Occipital lobe (tissue), 2 donors: ENCODE data around the gene HOXC5. TPM values are rescaled to one million over a fixed set of nuclear protein-coding genes. Genes with fewer than 3 reads are reported as not detected.

Experiments
- DNase-seq: peaks from one replicate; lab custom pipeline; 2025; lab: John Stamatoyannopoulos, UW
- total RNA-seq: library from RNA; depleted of rRNA; stranded (reverse); fragments of >200 nt; gene quantifications from one replicate; pipeline ENCODE4 v1.2.3, GENCODE V29; 2014

HOXC5 gene
- total RNA-seq, 1 donor from 2014 or later: not detected

DNA sequence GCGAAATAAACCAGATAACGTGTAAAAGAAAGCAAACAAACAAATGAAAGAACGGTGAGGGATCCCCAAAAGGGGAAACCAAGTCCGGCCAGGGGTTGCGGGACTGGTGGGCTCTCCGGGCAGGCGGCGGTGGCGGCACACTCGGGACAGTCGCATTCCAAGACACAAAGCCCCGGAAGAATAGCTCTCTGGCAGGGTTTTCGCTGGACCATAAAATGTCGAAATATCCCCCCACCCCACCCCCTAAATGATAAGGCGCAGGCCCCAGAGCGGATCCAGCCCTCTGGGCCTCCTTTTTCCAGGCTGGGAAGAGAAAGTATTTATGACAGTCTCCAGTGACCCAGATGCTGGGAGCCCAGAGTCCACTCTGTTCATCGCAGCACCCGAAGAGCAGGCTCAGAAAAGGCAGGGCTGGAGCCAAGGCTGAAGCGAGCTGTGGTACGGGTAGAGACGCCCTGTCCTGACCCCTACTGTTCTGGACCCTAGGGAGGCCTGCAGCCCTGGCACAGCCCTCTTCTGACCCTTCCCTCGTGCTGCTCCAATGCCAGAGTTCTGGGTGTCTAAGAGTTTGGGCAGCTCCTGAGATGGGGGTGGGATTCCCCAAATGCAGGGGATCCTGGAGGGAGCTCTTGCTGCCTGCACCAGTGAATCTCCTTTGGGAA, 26.2 kb upstream of the HOXC5 start:
- no peak for DNase-seq

DNA sequence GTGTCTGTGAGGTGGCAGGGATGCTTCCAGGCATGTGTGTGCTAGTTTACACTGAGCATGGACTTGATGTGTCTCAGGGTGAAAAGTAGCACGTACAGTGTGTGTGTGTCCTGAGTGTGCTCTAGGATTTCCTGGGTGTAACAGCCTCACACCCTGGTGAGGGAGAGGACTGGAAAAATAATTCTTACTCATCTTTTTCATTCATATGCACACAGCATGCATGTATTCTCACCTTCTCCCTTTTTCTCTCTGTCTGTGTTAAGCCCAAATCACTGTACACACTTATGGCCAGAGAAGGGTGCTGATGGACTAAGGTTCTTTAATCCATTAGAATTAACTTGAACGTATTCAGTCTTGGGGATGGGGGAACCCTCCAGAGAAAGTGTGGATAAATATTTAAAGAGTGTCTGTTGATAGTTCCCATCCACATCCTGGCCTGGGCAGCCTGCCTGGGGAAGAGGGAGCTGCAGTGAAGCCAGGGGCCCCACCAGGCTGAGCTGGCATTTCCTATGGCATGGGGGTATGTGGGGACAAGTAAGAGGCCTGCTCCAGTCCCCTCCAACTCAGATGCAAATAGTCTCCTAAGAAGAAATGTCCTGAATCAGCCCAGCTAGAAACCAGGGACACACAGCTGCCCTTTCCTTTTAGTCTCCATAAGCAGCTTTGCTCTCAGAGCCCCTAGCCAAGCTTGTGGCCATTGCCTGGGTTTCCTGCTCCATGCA, 25.2 kb upstream of the HOXC5 start:
- DNase-seq: no peak

DNA sequence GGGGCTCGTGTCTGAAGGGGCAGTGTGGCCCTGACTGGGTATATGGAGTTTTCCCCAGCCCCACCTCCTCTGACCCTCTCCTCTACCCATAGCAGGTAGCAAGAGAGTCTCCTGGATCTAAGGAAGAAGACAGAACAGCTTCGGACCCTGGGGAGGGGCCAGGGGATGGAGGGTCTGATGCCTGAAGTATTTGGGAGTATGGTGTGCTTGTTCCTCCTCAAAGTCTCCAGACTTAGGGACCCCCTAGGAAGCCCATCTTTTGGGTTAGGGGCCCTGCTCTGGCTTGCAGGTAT, 24.6 kb upstream of the HOXC5 start:
- no peak for DNase-seq

DNA sequence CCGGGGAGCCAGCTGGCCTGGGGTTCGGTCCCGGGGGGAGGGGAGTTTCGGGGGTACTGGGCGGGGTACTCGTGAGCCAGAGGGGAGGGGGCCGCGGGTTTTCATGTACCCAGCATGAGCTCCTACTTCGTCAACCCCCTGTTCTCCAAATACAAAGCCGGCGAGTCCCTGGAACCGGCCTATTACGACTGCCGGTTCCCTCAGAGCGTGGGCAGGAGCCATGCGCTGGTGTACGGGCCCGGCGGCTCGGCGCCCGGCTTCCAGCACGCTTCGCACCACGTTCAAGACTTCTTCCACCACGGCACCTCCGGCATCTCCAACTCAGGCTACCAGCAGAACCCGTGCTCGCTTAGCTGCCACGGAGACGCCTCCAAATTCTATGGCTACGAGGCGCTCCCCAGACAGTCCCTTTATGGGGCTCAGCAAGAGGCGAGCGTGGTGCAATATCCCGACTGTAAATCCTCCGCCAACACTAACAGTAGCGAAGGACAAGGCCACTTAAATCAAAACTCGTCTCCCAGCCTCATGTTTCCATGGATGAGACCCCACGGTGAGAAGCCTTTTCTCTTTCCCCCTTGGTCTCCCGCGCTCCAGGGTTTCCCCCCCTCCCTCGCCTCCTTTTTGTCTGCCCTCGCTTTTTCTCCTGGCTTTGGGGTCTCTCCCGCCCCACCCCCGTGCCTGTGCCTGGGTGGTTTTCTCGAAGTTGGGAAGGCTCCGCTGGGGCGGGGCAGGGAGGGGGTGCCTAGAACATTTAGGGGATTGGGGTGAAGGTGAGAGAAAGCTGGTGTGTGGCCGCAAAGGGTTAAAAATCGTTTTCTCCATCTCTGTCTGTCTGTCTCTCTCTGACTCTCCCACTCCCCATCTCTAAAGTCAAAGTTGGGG, 23.4 kb upstream of the HOXC5 start:
- DNase-seq: no peak

DNA sequence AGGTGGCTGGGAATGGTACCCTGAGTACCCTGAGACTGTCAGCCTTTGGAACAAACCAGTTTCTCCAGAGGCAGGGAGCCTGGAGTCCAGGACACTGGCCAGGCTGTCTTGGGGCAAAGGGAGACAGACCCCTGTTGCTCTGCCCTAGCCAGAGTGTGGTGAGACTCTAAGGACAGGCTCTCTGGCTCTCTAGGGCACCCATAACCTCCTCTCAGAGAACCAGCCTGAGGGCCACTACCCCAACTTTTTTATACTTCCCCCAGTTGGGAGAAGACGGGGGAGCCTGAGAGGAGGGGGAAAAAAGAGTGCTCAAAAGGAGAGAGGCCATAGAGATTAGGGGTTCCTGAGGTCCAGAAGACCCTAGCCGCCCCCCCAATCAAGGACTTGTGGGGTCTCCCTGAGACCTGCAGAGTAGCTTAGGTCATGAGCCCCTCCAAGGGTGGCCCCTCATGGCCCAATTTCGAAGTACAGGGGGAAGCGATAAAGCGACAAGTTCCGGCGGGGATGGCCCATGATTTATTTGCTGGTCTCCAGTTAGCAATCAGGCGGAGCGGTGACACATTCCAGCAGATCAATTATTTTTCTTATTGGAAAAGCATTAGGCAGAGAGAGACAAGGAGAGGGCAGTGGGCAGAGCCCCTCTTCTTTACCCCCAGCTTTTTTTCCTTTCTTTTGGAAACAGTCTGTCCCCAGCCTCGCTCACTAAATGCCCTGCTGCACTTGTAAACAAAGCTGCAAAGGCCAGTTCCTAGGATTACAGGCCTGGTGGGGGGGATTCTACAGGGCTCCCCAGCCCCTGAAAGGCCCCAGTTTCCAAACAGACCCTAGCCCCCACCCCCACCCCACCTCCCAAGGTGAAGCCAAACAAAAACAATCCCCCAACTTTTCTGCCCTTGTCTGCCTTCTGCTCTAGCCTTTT, 22.5 kb upstream of the HOXC5 start:
- DNase-seq: no peak

DNA sequence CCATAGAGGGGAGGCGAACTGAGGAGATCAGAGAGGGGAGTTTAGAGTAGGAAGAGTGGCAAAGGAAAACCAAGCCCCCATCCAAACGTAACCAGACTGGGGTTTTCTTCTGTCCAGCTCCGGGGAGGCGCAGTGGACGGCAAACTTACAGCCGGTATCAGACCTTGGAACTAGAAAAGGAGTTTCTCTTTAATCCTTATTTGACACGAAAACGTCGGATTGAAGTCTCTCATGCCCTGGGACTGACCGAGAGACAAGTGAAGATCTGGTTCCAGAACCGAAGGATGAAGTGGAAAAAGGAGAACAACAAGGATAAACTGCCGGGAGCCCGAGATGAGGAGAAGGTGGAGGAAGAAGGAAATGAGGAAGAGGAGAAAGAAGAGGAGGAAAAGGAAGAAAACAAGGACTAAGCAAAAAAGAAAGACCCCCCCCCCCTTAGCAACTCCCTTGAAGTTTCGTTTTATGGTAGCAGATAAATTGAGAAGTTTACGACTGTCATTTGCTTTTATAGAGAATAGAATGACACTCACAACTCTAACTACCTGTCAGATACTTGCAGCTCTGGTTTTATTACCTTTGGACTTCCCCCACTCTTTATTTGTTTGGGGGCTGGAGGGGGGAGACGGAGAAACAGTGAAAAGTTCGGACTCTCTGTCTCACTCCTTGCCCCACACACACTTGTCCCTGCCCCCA, 21.7 kb upstream of the HOXC5 start:
- no peak for DNase-seq

DNA sequence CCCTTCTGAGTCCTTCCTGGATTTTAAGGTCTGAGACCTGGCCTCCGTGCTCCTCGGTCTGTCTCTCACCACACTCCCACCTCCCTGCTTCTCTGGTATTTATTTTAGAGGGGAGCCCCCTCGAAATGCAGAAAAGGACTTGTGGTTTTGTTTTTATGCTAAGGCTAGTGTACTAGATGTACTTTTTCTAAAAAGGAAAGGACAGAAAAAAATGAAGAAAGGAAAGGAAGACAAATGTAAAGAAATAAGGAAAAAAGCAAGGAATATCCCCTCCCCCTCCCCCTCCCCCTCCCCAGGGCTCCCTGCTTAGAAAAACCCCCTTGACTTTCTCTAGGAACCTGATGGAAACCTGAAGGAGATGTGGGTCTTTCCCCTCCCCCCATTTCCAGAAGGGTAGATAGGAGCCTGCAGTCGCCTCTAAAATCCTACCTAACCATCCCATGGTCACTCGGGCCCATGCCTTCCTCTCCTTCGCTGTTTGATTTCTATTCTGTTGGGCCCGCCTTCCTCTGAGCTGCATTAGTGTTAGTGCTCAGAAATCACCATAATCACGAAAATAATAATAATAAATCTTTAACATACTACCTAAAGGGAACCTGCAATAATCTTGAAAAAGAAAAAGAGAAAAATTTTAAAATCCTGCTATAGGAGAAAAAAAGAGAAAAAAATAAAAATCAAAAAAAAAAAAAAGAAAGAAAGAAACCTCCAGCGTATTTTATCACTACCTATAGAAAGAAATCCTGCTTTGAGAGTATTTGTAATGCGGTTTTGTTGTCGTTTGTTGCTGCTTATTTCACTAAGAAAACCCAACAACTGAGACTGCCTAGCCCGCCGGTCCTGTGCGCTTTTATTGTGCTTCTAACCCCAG, 21.0 kb upstream of the HOXC5 start:
- no peak for DNase-seq

DNA sequence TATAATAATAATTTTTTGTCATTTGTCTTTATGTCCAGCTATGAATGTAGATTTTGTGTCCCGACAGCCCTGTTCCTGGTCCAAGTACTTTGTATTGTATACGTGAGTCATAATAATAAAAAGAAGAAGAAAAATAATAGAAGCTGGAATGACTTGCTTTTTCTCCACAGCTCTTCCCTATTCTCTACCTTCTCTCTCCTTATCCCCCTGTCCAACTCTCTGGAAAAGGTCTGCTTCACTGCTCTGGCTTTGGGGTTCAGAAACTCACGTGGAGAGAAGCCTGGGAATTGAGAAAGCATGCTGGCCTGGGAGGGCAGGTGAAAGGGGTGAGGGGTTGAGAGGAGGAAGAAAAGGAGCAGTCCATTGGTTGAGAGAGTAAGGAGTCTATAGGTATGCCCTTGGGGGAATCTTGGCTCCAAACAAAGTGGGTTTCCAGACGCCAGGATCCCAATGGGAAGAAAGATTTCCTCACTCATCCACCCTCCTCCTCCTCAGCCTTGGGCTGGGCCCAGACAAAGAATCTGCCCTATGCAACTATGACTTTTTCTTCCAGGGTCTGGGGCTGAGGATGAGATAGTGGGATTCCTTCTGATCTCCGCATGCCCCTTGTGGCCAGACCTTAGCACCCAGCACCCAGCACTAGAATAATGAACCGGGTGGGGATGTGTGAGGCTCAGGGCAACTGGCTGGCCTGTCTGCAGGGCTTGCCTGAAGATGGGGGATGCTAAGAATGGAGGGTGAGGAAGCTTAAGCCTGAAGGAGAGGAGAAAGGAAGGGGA, 20.0 kb upstream of the HOXC5 start:
- no peak for DNase-seq

DNA sequence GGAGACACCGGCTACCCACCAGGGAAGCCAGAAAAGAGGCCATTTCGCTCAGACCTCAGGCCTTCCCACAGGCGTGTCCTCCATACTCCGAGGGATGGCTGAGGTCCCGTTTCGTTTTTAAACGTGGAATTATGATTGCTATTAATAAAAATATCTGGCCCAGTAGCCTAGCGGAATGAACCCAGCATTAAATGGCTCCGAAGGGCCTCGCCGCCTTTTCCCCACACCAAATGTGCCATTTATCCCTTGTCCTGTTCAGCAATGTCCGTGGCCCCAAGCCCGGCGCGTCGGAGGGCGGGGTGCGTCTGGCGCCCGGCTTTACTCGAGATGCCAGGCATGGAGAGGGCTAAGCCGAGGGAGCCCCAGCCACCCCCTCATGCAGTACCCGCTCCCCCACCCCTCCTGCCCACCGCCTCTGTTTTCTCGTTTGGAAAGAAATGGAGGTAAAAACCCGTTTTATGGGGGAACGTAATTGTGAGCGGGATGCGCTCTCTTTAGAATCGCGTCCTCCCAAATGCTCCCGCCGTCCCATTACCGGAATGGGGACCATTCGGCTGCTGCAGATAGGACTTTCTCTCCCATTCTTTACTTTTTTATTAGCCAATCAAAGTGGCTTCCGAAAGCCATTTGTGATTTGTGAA, 18.4 kb upstream of the HOXC5 start:
- no peak for DNase-seq

DNA sequence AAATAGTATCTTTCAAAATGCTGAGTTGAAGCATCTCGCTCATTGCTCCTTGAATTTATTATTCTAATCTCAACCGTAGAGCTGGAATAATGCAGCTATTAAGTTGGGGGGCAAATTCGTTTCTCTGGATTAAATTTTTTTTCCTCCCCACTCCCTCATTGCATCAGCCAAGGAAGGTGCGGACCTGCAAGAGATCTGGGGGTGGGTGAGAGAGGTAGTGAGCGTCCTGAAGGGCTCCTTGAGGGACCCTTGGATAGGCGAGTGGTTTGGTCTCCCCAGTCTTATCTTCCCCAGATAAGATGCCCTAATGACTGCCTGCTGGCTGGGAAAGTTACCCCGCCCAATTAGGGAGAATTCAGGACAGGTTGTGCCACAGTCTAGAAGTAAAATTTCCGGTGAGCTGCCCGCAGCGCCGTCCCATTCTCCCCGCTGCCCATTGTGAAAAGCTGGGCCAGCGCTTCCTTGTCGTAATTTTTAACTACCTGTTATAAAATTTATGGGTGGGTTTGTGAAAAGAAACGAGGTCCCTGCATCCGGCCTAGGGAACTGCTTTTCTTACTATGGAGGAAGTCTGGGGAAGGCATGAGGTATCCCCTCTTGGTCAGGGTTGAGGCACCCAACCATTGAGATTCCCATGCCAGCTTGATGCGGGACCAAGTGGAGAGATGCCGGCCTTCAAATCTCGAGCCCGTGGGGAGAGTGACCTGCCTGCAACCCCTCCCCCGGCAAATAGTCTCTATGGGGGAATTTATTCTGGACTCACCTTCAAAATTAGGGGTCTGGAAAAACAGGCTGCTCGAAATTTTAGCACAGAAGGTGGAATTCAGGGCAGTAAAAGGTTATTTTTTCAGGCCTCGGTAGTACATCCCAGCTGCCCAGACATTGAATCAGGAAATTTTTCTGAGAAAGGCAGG, 17.6 kb upstream of the HOXC5 start:
- no peak for DNase-seq

DNA sequence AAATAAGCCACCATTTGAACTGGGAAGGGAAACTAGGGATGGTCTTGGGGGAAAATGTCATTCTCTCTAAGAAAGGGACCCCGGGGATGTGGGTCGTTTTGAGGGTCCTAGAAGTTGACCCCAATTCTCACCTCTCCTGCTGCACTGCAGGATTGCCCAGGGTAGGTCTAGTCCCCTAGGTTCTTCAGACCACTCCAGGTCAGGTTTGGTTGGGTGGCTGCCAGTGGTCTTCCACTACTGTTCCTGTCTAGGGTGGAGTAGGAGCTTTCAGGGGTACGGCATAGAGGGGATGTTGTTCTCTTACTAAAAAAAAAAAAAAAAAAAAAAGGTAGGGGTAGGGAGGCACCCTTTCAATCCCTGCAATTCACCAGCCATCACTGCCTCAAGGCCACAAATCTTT, 16.8 kb upstream of the HOXC5 start:
- DNase-seq: no peak

DNA sequence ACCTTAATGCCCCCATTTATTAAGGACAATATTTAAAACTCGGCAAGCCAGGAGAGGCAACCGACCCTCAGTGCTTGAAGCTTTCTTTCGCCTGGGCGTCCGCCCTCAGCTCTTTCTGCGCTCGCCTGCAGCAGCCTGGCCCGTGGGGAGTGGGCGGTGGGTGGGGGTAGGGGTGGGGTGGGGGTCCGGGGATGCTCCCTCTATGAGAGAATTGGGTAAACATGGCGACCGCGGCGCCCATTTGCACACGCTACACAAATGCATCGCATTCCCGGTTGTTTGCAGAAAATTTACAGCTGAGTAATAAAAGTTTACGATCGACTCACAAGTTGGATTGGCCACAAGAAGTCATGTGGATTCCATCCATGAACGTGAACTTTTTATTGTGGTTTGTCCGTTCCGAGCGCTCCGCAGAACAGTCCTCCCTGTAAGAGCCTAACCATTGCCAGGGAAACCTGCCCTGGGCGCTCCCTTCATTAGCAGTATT, 16.3 kb upstream of the HOXC5 start:
- no peak for DNase-seq

DNA sequence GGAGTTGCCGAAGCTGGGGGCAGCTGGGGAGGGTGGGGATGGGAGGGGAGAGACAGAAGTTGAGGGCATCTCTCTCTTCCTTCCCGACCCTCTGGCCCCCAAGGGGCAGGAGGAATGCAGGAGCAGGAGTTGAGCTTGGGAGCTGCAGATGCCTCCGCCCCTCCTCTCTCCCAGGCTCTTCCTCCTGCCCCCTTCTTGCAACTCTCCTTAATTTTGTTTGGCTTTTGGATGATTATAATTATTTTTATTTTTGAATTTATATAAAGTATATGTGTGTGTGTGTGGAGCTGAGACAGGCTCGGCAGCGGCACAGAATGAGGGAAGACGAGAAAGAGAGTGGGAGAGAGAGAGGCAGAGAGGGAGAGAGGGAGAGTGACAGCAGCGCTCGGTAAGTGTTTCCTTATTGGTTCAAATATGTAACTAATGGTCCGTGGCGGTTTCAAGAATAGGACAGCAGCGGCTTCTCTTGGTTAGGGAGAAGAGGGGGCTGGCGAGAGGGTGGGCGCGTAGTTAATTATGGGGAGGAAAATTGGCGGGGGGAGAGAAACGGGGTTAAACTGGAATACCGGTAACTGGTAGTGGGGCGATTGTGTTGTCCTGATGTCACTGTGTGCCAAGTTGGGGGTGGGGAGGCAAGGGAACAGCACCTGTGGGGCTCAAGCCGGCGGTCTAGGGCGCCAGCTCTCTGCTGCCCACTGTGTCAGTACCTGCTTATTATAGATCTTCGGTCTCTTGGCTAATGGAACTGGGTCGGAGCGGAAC, 15.6 kb upstream of the HOXC5 start:
- no peak for DNase-seq

DNA sequence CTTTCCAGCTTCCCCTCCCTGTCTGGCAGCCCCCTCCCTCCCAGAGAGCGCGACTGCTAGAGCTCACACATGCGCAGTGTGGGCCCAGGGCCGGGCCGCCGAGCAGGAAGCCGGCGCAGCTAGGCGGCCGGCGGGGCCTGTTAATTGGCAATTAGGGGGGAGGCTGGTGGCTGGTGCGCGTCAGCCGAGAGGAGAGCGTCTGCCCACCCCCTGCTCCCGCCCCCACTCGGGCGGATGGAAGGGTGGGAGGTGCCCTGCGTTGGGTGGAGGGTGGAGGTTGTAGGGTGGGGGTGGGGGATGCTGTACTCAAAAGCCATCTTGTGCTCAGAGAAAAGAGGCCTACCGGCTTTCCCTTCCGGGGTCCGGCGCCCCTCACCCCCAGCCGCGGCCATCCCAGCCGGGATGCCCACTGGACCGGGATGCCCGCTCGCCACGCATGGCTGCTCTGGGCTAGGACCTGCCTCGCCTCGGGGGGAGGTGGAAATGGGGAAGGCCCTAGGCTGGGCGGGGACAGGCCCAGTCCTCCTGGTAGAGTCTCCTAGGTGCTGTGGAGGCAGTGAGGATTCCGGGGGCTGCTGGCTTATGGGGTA, 14.9 kb upstream of the HOXC5 start:
- DNase-seq: no peak

DNA sequence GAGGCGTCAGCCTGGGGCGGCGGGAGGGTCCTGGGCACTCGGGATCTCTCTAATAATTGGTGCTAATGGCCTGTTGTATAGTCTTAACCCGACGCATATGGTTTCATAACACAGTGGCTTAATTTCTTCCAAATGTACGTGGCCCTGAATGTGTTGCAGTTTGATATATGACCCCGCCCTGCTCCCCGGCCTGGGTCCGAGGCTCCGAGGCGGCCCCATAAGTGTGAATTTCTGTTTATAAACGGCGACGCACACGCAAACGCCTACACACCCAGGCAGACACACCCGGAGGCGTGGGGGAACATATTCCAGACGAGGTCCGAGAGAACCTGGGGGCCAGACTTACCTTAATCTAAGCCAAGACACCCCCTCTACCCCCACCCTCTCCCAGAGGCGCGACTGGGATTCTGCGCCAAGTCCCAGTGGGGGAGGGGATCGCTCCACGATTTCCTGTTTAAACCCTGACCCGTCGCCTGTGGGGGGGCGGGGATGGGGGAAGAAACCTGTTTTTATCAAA, 14.3 kb upstream of the HOXC5 start:
- no peak for DNase-seq
